Common myeloid progenitor, CD34-positive (primary cell): ENCODE measurements around the gene AMIGO3.

Experiments used
- CTCF ChIA-PET: fragments of 350-600 bp; sonication (Branson Sonifier 250); formaldehyde crosslinking; loops from one replicate; lab custom pipeline; 2021; ENCODE audit warnings: antibody characterized with exemption; lab: Charles Lee
- POLR2A ChIA-PET: fragments of 350-600 bp; sonication (Branson Sonifier 250); formaldehyde crosslinking; loops from one replicate; lab custom pipeline; 2021; ENCODE audit warnings: antibody characterized with exemption; lab: Charles Lee
- DNase-seq, 3 donors: peaks; one replicate each; pipeline versions ENCODE4 v3.0.0 to v3.0.0-alpha.2; 2013
- H3K27ac ChIP-seq, 2 experiments: 1 replicate in 1 of 2; 2 replicates in 1 of 2; pipeline ENCODE4 v1.7.0; 2013; ENCODE audit warnings: inconsistent platforms in 2 of 2, low read length in 2 of 2, mild to moderate bottlenecking in 2 of 2, low read depth in 1 of 2, moderate library complexity in 1 of 2; ENCODE audit not compliant: severe bottlenecking in 2 of 2, insufficient read depth in 1 of 2, poor library complexity in 1 of 2
- H3K27me3 ChIP-seq, 5 experiments: replicated peaks in 2 of 5; 1 replicate in 3 of 5; 2 replicates in 2 of 5; pipeline versions ENCODE4 v1.6.1 to v1.7.0; 2013; ENCODE audit warnings: low read length in 4 of 5, mild to moderate bottlenecking in 2 of 5, moderate library complexity in 2 of 5, inconsistent platforms in 1 of 5; ENCODE audit not compliant: insufficient read depth in 5 of 5, control insufficient read depth in 4 of 5
- H3K36me3 ChIP-seq, 4 experiments: 1 replicate in 2 of 4; 2 replicates in 2 of 4; pipeline versions ENCODE4 v1.6.1 to v1.7.0; 2013; ENCODE audit warnings: low read length in 3 of 4, control low read depth in 1 of 4, mild to moderate bottlenecking in 1 of 4; ENCODE audit not compliant: control insufficient read depth in 4 of 4, insufficient read depth in 4 of 4
- H3K4me1 ChIP-seq, 4 experiments: 1 replicate in 3 of 4; 2 replicates in 1 of 4; pipeline versions ENCODE4 v1.6.1 to v1.7.1; 2013; ENCODE audit warnings: low read length in 3 of 4, mild to moderate bottlenecking in 3 of 4, control low read depth in 1 of 4, inconsistent platforms in 1 of 4, moderate library complexity in 1 of 4; ENCODE audit not compliant: control insufficient read depth in 4 of 4, insufficient read depth in 4 of 4; ENCODE audit errors: control extremely low read depth in 1 of 4
- H3K4me3 ChIP-seq, 7 experiments: 1 replicate in 4 of 7; 2 replicates in 3 of 7; pipeline versions ENCODE4 v1.5.1 to v1.7.0; 2013; ENCODE audit warnings: mild to moderate bottlenecking in 7 of 7, low read length in 6 of 7, moderate library complexity in 6 of 7, inconsistent platforms in 2 of 7, low read depth in 2 of 7, control low read depth in 1 of 7; ENCODE audit not compliant: insufficient read depth in 4 of 7, control insufficient read depth in 1 of 7; ENCODE audit errors: extremely low read depth in 1 of 7
- H3K9me3 ChIP-seq, 5 experiments: 1 replicate in 4 of 5; 2 replicates in 1 of 5; pipeline versions ENCODE4 v1.6.1 to v1.7.1; 2013; ENCODE audit warnings: low read length in 4 of 5, mild to moderate bottlenecking in 2 of 5, inconsistent platforms in 1 of 5, low read depth in 1 of 5, moderate library complexity in 1 of 5; ENCODE audit not compliant: control insufficient read depth in 4 of 5, insufficient read depth in 2 of 5; ENCODE audit errors: control extremely low read depth in 1 of 5
- WGBS: methylation state at CpG from one replicate; pipeline ENCODE4 v1.1.5; 2013; ENCODE audit not compliant: insufficient coverage; 5-methylcytosine and 5-hydroxymethylcytosine counted together

The AMIGO3 gene

GRCh38 chr3:49668861-49669260, 50.6 kb downstream of the AMIGO3 start:
- CTCF ChIA-PET = interaction anchor here (0.8 to 2.0 kb wide), 7 partner anchors 9 to 130 kb away, joined by 3 to 20 read pairs (median 3); no protein-coding TSS in a partner anchor
- peaks cover 0 to 15% (median 12%) of the 10 kb centered on the region in 4 experiments for H3K4me1 ChIP-seq

GRCh38 chr3:49668414-49668797, 51.1 kb downstream of the AMIGO3 start:
- Histone ChIP-seq H3K9me3 (no peaks in the 10 kb centered on the region), H3K4me3 (no peak overlapping the region), H3K4me1 (peaks cover 0 to 14% (median 10%) of the 10 kb centered on the region in 4 experiments), H3K27me3 (no peaks in the 10 kb centered on the region), H3K27ac (no peak overlapping the region), H3K36me3 (no peaks in the 10 kb centered on the region)
- peak in 2 of 3 donors; percentile 27 to 39 for DNase-seq
- ChIA-PET CTCF (interaction anchor here (0.5 to 3.2 kb wide), 5 partner anchors 9 to 954 kb away, joined by 3 to 20 read pairs (median 4); no protein-coding TSS in a partner anchor), POLR2A (no interaction called here)
- 62% methylated on average over 5 of the region's 5 CpGs for WGBS

More at GRCh38 chr3:49668861-49669260, 50.6 kb downstream of the AMIGO3 start:
- WGBS = 100% methylated on average over 3 of the region's 5 CpGs
- H3K36me3 ChIP-seq = no peaks in the 10 kb centered on the region
- POLR2A ChIA-PET = no interaction called here
- DNase-seq = no peak
- H3K9me3 ChIP-seq = no peaks in the 10 kb centered on the region
- no peaks in the 10 kb centered on the region for H3K27me3 ChIP-seq
- no peak overlapping the region for H3K27ac ChIP-seq
- H3K4me3 ChIP-seq = no peak overlapping the region

GRCh38 chr3:49667701-49668413, 51.6 kb downstream of the AMIGO3 start:
- Histone ChIP-seq H3K4me3 (no peak overlapping the region), H3K9me3 (no peaks in the 10 kb centered on the region), H3K36me3 (no peaks in the 10 kb centered on the region), H3K27me3 (no peaks in the 10 kb centered on the region), H3K27ac (no peak overlapping the region), H3K4me1 (peaks cover 0 to 9% (median 5%) of the 10 kb centered on the region in 4 experiments)
- 92% methylated on average over 25 of the region's 25 CpGs for WGBS
- DNase-seq = no peak
- POLR2A ChIA-PET = no interaction called here
- CTCF ChIA-PET = interaction anchor here (0.5 to 3.2 kb wide), 2 partner anchors 128 to 953 kb away, joined by 3 to 13 read pairs; no protein-coding TSS in a partner anchor
